Esophagus (tissue), 2 donors: ENCODE results near the gene RBM20. TPM values are rescaled to one million over a fixed set of nuclear protein-coding genes. Genes with fewer than 3 reads are reported as not detected.

Experiments
- H3K27ac ChIP-seq, 2 donors: one replicate each; pipeline ENCODE4 v1.5.1; 2013; ENCODE audit warnings: low read depth in 2 of 2, mild to moderate bottlenecking in 2 of 2, inconsistent platforms in 1 of 2, low read length in 1 of 2, moderate library complexity in 1 of 2
- H3K27me3 ChIP-seq, 2 donors: one replicate each; pipeline ENCODE4 v1.6.1; 2013; ENCODE audit warnings: low read length in 2 of 2, control low read depth in 1 of 2, mild to moderate bottlenecking in 1 of 2; ENCODE audit not compliant: insufficient read depth in 2 of 2, control insufficient read depth in 1 of 2
- H3K36me3 ChIP-seq, 2 donors: one replicate each; pipeline ENCODE4 v1.6.1; 2013; ENCODE audit warnings: low read length in 1 of 2; ENCODE audit not compliant: control insufficient read depth in 2 of 2, insufficient read depth in 2 of 2
- H3K4me1 ChIP-seq, 2 donors: one replicate each; pipeline ENCODE4 v1.6.1; 2013; ENCODE audit warnings: low read length in 1 of 2; ENCODE audit not compliant: control insufficient read depth in 2 of 2, insufficient read depth in 2 of 2
- H3K4me3 ChIP-seq, 2 donors: one replicate each; pipeline ENCODE4 v1.5.1; 2013; ENCODE audit warnings: low read length in 2 of 2, mild to moderate bottlenecking in 2 of 2, low read depth in 1 of 2, moderate library complexity in 1 of 2
- H3K9me3 ChIP-seq, 2 donors: one replicate each; pipeline ENCODE4 v1.6.1; 2013; ENCODE audit warnings: mild to moderate bottlenecking in 2 of 2, low read depth in 1 of 2, low read length in 1 of 2, moderate library complexity in 1 of 2; ENCODE audit not compliant: control insufficient read depth in 2 of 2, insufficient read depth in 1 of 2
- WGBS, 2 donors: extraction: QIAGEN DNeasy Blood & Tissue Kit; methylation state at CpG; one replicate each; pipeline ENCODE4 v1.1.7; 2013; 5-methylcytosine and 5-hydroxymethylcytosine counted together
- polyA plus RNA-seq, 2 donors: library from polyadenylated mRNA; stranded (reverse); fragments of 200-250 nt; gene quantifications; one replicate each; pipeline ENCODE4 v1.2.3, GENCODE V29; 2013
- donor health status: healthy with polysubstance abuse.
- donor health status: Bipolar disorder and iron deficiency.

RBM20 gene
- polyA plus RNA-seq, 2 donors, result 2.7 to 7.2 TPM

DNA sequence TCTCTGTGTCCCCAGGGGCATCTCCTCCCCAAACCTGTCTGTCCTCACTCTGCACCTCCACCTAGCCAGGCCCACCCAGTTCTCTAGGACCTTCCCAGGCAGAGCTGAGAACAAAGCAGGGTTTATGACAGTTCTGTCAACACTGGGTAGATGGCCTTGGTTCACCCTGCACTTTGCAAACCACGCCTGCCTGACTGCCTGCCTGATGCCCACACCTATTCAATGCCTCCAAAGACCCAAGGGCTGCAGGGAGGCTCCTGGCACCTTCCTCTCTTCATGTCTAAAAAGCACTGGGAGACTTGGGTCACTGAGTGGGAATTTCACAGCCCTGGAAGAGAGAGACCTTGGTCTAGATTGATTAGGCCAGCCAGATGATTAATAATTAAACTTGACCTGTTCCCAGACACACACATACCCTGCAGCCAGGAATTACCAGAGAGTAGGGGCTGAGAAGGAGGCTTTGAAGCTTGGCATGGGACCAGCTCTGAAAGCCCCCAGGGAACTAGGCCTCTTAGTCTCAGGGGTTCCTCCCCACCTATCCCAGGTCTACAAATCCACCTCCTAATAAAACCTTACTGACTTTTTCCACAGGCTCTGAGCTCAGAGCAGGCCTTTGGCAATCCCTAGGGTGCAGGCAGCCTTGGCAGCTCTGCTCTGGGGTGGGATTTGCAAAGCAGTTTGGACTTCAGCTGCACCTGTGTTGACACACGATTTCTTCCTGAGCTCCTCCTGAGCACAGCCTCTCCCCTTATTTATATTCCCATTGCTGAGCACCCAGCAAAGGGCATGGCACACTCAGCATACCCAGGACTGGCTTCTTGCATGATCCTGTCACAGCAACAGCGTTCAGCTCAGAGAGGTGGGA is 201.9 kb downstream of the RBM20 start:
- H3K27me3 ChIP-seq, result no peaks in the 10 kb centered on the region
- peak overlapping the region; percentile 91 to 93 for H3K27ac ChIP-seq
- H3K9me3 ChIP-seq, result no peaks in the 10 kb centered on the region
- H3K36me3 ChIP-seq, result no peaks in the 10 kb centered on the region
- H3K4me3 ChIP-seq, result no peak overlapping the region
- H3K4me1 ChIP-seq, result peaks cover 7 to 34% of the 10 kb centered on the region in 2 donors
- 37 to 50% methylated on average over 3 of the region's 3 CpGs for WGBS, 2 donors

GRCh38 chr10:110847374-110847773 is 203.2 kb downstream of the RBM20 start:
- no peak overlapping the region for H3K4me3 ChIP-seq
- WGBS, 2 donors, result 76 to 82% methylated on average over 6 of the region's 6 CpGs
- peaks cover 7 to 33% of the 10 kb centered on the region in 2 donors for H3K4me1 ChIP-seq
- no peaks in the 10 kb centered on the region for H3K36me3 ChIP-seq
- no peak overlapping the region for H3K27ac ChIP-seq
- no peaks in the 10 kb centered on the region for H3K27me3 ChIP-seq
- H3K9me3 ChIP-seq, result no peaks in the 10 kb centered on the region

- Histone ChIP-seq H3K27me3 (no peaks in the 10 kb centered on the region), H3K4me1 (peaks cover 6 to 30% of the 10 kb centered on the region in 2 donors), H3K27ac (no peak overlapping the region), H3K36me3 (no peaks in the 10 kb centered on the region), H3K9me3 (no peaks in the 10 kb centered on the region), H3K4me3 (no peak overlapping the region)
- 66 to 79% methylated on average over 2 of the region's 2 CpGs for WGBS, 2 donors
Observed at GRCh38 chr10:110848106-110848505, 204.0 kb downstream of the RBM20 start.

GRCh38 chr10:110850099-110850498 is 206.0 kb downstream of the RBM20 start:
- Histone ChIP-seq H3K9me3 (no peaks in the 10 kb centered on the region), H3K27ac (no peak overlapping the region), H3K4me1 (peaks cover 6 to 23% of the 10 kb centered on the region in 2 donors), H3K4me3 (no peak overlapping the region), H3K36me3 (no peaks in the 10 kb centered on the region), H3K27me3 (no peaks in the 10 kb centered on the region)
- WGBS, 2 donors, result 91 to 94% methylated on average over 3 of the region's 3 CpGs

GRCh38 chr10:110851020-110851612 is 207.0 kb downstream of the RBM20 start:
- Histone ChIP-seq H3K9me3 (no peaks in the 10 kb centered on the region), H3K4me1 (peaks cover 6 to 15% of the 10 kb centered on the region in 2 donors), H3K27me3 (no peaks in the 10 kb centered on the region), H3K36me3 (no peaks in the 10 kb centered on the region), H3K27ac (peak overlapping the region in 1 of 2 donors; percentile 2), H3K4me3 (no peak overlapping the region)
- 56 to 60% methylated on average over 8 of the region's 8 CpGs for WGBS, 2 donors

DNA sequence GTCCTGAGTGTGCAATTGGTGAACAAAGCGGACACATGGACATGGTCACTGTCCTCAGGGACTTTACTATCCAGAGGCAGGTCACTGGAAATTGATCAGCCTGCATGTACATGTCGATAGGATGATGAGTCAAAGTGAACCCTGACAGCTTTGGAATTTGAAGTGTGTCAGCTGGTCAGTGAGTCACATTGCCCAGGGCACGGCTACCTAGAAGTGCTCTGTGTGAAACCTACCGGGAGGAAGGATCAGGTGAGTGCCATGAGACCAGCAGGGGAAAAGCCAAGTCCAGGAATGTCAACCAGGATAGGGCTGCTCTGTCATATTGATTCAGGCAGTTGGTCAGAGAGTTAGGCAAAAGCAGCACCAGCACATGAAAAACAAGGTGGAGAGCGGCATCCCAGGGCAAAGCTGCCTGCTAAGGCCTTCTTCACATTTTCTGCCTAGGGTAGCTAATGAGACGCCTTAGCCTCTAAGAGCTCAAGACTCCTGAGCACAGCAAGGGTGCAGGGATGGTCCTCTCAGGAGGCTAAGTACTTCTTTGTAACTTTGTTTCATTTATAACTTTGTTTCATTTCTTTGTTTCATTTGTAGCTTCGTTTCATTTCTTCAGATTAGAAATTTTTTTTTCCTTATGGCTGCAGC is 208.2 kb downstream of the RBM20 start:
- peak overlapping the region; percentile 79 to 86 for H3K27ac ChIP-seq
- WGBS, 2 donors, result 57% methylated on average over 7 of the region's 7 CpGs
- no peaks in the 10 kb centered on the region for H3K9me3 ChIP-seq
- peaks cover 3 to 6% of the 10 kb centered on the region in 2 donors for H3K4me1 ChIP-seq
- H3K36me3 ChIP-seq, result no peaks in the 10 kb centered on the region
- no peaks in the 10 kb centered on the region for H3K27me3 ChIP-seq
- H3K4me3 ChIP-seq, result no peak overlapping the region

DNA sequence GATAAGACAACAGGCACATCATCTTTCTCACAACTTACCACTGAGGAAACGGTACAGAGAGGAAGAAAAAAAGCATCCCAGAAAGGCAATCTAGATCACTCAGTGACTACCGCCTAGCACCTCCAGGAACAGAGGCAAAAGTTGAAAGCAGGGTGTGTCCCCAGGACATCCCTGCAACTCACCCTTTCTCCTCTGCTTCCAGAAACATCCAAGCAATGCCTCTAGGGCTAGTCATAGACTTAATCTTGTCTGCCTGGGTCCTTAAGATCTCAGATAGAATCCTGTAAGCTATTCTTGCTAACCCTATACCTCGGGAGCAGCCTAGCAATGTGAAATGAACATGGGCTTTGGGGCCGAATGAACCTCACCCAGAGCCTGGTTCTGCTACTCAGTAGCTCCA is 208.8 kb downstream of the RBM20 start:
- Histone ChIP-seq H3K27me3 (no peaks in the 10 kb centered on the region), H3K36me3 (no peaks in the 10 kb centered on the region), H3K27ac (peak overlapping the region; percentile 17 to 86), H3K9me3 (no peaks in the 10 kb centered on the region), H3K4me3 (no peak overlapping the region), H3K4me1 (peaks cover 3 to 11% of the 10 kb centered on the region in 2 donors)
- 58 to 63% methylated on average over 4 of the region's 4 CpGs for WGBS, 2 donors

DNA sequence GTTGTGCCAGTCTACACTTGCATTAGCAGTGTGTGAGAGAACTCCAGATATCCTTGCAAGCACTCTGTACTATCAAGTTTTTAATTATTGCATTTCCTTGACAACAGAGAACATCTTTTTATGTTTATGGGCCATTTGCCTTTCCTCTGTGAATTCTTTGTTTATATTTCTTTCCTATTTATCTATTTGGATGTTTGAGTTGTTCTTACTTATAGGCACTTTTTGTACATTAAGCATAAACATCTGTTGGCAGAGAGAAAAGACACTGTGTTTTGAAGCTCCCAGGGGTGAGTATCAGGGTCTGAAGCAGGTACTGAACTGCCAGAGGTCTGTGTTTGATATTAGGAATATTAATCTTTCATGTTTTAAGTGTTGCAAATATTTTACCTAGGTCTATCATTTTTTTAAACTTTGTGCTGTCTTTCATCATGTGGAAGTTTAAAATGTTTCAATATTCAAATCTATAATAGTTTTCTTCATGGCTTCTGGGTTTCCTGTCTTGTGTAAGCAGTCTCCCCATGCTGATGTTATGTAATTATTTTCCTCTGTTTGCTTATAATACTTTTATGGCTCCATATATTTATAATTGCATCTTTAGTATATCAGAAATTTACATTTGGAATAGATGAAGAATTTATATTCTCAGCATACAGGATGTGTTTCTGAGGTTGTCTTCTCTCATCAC is 209.9 kb downstream of the RBM20 start:
- no peak overlapping the region for H3K4me3 ChIP-seq
- peaks cover 3 to 15% of the 10 kb centered on the region in 2 donors for H3K4me1 ChIP-seq
- H3K9me3 ChIP-seq, result no peaks in the 10 kb centered on the region
- H3K36me3 ChIP-seq, result no peaks in the 10 kb centered on the region
- no peaks in the 10 kb centered on the region for H3K27me3 ChIP-seq
- H3K27ac ChIP-seq, result no peak overlapping the region
